Activated T-cell treated with anti-CD3 and anti-CD28 coated beads, Interleukin-2, amount 50 U/mL, for 1 hour (primary cell): ENCODE data around the gene TIMELESS.
"Not testable (repeated sequence)": the region's sequence is repeated elsewhere in the genome, so short reads cannot be mapped to it uniquely, and the experiment has no call there.

ENCODE experiments used
- DNase-seq: peaks from one replicate; pipeline ENCODE4 v3.0.0-alpha.2; 2020

Gene TIMELESS

GRCh38 chr12:56448860-56449621, at the start of gene TIMELESS:
TSS of gene TIMELESS (minus strand) at chr12:56449426. CDS start at chr12:56434170, 15,256 bp downstream.
- DNase-seq, result peak; percentile 89

- DNase-seq, result not testable (repeated sequence)
Observed at GRCh38 chr12:56498126-56498902, 49.1 kb upstream of the TIMELESS start.

- DNase-seq, result peak; percentile 73
Observed at GRCh38 chr12:56496704-56497103, 47.5 kb upstream of the TIMELESS start.

GRCh38 chr12:56494481-56494880, 45.3 kb upstream of the TIMELESS start:
- DNase-seq, result not testable (repeated sequence)

- not testable (repeated sequence) for DNase-seq
Observed at GRCh38 chr12:56494106-56494415, 44.8 kb upstream of the TIMELESS start.

GRCh38 chr12:56493409-56494105, 44.3 kb upstream of the TIMELESS start:
- not testable (repeated sequence) for DNase-seq

GRCh38 chr12:56490360-56490759, 41.1 kb upstream of the TIMELESS start:
- no peak for DNase-seq

GRCh38 chr12:56488041-56488955, 39.1 kb upstream of the TIMELESS start, which contains the start of gene GLS2:
TSS of gene GLS2 (minus strand) at chr12:56488161. CDS start at chr12:56488118, 43 bp downstream.
- peak; percentile 76 for DNase-seq

GRCh38 chr12:56487448-56488040, 38.3 kb upstream of the TIMELESS start:
- no peak for DNase-seq

- no peak for DNase-seq
Observed at GRCh38 chr12:56486694-56487093, 37.5 kb upstream of the TIMELESS start.

GRCh38 chr12:56484566-56484965, 35.3 kb upstream of the TIMELESS start:
- no peak for DNase-seq

- no peak for DNase-seq
Observed at GRCh38 chr12:56479625-56480024, 30.4 kb upstream of the TIMELESS start.

- DNase-seq, result no peak
Observed at GRCh38 chr12:56477521-56478225, 28.4 kb upstream of the TIMELESS start.

GRCh38 chr12:56476972-56477432, 27.8 kb upstream of the TIMELESS start:
- no peak for DNase-seq

- no peak for DNase-seq
Observed at GRCh38 chr12:56476143-56476542, 26.9 kb upstream of the TIMELESS start.

GRCh38 chr12:56474389-56474788, 25.2 kb upstream of the TIMELESS start:
- DNase-seq, result no peak

- no peak for DNase-seq
Observed at GRCh38 chr12:56469007-56469930, 20.0 kb upstream of the TIMELESS start.

GRCh38 chr12:56468216-56469006, 19.2 kb upstream of the TIMELESS start, which contains the start of gene SPRYD4:
TSS of gene SPRYD4 (plus strand) at chr12:56468578. CDS start at chr12:56468592, 14 bp downstream.
- peak; percentile 95 for DNase-seq

GRCh38 chr12:56462565-56462964, 13.3 kb upstream of the TIMELESS start:
- no peak for DNase-seq
